Activated CD8-positive, alpha-beta memory T cell treated with anti-CD3 and anti-CD28 coated beads for 1 hour (primary cell): ENCODE results near the gene PDE3B.
"Not testable (repeated sequence)": the region's sequence is repeated elsewhere in the genome, so short reads cannot be mapped to it uniquely, and the experiment has no call there.

Experiments used
- DNase-seq, 2 donors: peaks; one replicate each; pipeline ENCODE4 v3.0.0-alpha.2; 2020; ENCODE audit warnings: low read depth in 1 of 2; ENCODE audit errors: extremely low read depth in 1 of 2

The PDE3B gene

DNA sequence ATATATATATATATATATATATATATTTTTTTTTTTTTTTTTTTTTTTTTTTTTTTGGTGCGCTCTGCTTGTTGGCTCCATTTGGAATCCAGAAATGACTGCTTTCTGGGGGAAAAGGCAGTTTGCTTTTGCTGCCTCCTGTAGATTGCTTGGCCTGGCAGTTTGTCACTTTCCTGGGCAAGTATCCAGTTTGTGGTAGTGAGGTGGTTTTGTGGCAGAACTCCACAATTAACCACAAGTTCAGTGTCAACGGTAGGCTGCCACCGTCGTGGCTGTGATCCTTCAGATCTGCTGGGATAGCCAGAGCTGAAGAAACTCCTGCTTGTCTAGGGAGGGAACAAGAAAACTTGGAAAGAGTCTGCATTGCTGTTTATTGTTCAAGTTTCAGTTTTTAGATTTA lies 5.0 kb upstream of the PDE3B start:
- no peak for DNase-seq

- no peak for DNase-seq
Observed at GRCh38 chr11:14641801-14642200, 1.8 kb upstream of the PDE3B start.

- no peak for DNase-seq
Observed at GRCh38 chr11:14642453-14642852, 1.2 kb upstream of the PDE3B start.

DNA sequence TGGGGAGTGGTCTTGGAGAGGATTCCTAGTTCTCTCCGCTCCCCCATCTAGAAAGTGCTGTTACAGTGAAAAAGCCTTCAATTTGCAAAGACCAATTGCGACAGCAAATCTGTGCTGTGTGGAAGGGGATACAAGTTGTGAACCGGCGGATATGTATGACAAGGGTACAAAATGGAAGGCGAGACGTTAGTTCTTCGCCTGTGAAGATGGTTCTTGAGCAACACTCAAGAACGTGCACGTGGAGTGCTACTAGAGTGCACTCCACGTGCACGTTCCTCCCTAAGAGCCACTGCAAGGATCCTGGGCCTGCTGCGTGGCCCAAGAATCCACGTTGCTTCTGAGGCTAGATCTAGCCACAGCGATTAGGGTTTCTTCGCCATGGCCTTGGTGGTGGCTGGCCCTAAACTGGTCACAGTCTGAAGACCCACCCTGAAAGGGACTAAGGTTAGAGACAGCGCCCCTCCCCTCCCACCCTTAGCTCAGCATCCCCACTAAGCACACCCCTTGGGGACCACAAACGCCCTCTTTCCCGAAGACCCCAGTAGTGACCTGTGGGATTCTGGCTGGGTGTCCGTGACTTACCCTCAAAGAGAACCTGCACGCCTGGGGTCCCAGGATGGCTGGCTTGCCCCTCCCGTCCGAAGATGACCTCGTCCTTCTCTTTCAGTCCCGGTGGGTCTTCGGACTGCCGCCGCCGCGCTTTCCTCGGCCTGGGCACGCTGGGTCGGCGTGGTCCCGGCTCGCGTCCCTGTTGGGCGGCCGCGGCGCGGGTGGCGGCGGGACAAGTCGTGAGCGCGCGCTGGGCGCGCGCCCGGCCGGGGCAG lies 519 bp upstream of the PDE3B start:
- no peak for DNase-seq

DNA sequence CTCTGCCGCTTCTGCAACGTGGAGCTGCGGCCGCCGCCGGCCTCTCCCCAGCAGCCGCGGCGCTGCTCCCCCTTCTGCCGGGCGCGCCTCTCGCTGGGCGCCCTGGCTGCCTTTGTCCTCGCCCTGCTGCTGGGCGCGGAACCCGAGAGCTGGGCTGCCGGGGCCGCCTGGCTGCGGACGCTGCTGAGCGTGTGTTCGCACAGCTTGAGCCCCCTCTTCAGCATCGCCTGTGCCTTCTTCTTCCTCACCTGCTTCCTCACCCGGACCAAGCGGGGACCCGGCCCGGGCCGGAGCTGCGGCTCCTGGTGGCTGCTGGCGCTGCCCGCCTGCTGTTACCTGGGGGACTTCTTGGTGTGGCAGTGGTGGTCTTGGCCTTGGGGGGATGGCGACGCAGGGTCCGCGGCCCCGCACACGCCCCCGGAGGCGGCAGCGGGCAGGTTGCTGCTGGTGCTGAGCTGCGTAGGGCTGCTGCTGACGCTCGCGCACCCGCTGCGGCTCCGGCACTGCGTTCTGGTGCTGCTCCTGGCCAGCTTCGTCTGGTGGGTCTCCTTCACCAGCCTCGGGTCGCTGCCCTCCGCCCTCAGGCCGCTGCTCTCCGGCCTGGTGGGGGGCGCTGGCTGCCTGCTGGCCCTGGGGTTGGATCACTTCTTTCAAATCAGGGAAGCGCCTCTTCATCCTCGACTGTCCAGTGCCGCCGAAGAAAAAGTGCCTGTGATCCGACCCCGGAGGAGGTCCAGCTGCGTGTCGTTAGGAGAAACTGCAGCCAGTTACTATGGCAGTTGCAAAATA lies 816 bp downstream of the PDE3B start:
- DNase-seq, result peak in 1 of 2 donors; percentile 19

DNA sequence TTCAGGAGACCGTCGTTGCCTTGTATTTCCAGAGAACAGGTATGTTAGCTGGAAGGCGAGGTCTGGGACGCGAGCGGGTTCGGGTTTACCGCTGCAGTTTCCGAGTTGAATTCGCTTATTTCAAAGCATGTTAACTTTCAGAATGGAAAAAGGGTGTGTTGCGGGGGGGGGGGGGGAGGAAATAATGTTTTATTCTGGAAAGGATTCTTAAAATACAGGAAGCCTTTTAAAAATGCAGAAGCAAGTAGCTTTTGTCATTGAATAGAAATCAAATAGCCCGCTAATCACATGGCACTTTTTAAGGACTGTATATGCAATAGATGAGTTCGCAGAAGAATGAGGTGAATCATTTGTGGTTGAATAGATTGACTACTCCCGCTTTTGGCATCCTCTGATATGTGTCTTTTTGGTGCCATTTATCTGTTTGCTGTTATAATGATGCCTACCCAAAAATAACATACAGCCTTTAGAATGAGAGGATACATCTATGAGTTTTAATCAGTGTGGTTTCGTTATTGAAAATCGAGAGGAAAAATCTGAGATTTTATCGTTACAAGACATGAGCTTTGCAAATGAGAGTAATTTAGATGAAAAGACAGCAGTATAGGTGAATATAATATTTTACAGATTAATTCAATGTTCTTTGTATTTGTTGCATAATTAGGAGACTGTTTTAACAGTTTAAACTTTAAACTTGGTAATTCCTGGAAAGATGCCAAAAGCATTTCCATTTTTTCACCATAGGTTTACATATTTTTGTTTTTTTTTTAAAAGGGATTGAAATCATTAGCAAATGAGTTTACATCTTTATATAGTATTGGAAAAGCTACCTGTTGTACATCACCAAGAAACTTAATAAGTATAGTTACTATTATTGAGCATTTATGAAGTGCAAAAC lies 1.7 kb downstream of the PDE3B start:
- DNase-seq, result peak in 1 of 2 donors; percentile 24

- no peak for DNase-seq
Observed at GRCh38 chr11:14645985-14646900, 2.6 kb downstream of the PDE3B start.

GRCh38 chr11:14650064-14650463 lies 6.5 kb downstream of the PDE3B start:
- no peak for DNase-seq

- no peak for DNase-seq
Observed at GRCh38 chr11:14653090-14653489, 9.5 kb downstream of the PDE3B start.

DNA sequence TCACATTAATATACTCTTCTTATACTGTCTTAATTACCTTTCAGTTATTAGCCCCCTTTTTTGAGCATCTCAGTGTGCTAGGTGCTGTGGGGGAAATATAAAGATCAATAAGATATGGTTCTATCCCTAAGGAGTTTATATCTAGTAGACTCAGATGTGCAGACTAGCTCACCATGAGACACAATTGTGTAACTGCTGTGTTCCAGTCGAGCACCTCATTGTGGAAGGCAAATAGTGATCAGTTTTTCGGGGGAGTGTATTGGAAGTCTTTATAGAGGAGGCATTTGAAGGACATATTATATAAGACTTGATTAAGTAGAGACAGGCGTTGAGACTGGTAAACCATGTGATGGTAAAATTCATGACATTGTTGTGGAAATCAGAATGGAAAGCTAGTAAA lies 11.8 kb downstream of the PDE3B start:
- DNase-seq, result no peak

DNA sequence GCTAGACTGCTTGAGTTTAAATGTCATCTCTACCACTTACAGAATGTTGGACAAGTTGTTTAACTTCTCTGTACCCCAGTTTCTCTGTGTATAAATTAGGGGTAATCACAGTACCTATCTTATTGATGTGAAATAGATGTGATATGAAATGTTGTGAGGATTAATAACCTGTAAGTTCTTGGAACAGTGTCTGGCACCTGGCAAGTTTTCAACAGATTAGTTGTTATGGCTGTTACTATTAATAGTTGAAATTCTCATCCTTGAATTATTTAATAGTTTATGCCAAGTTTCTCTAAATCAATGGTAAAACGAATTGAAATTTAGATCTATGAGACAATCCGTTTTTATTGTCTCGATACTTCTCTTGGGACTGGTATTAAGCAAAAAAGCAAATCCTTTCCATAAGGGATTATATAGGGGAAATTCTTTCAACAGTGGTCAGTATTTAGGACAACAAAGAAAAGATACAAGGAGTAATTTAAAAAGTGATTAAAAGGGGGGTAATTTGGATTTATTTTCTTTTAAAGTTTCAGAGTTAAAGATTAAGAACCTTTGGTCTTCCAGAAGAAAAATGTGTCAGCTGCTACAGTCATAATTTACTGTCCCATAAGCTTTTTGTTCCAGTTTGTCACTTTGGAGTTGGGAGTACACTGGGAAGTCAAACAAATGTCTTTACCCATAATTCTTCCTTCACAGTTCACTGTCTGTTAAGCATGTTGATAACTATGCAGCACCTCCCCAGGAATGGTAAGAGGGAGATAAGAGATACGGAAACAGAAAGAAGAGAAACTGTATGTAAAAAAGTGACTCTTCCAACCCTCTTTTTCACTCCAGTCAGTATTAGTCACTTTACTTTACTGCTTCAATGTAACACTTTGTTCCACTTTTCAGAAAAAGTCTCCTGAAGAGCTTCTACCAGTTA lies 13.2 kb downstream of the PDE3B start:
- DNase-seq, result no peak

DNA sequence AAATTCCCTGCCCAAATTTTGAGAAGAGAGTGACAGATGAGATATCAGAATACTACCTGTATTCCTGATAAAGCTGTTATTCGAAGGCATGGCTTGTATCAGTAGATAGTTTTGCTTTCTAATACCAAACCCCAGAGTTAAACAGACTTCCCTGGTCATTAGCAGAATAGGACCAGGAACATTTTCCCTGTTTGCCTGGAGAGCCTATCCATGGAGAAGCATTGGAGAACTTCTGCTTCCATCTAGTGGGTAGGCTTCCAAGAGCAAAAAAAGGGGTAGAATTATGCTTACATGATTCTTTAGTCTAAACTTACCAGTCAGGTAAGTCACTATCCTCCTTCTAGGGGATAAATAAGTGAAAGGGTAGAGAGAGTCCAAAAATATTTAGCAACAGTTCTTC lies 14.2 kb downstream of the PDE3B start:
- no peak for DNase-seq

DNA sequence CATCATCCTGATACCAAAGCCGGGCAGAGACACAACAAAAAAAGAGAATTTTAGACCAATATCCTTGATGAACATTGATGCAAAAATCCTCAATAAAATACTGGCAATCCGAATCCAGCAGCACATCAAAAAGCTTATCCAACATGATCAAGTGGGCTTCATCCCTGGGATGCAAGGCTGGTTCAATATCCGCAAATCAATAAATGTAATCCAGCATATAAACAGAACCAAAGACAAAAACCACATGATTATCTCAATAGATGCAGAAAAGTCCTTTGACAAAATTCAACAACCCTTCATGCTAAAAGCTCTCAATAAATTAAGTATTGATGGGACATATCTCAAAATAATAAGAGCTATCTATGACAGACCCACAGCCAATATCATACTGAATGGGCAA lies 21.3 kb downstream of the PDE3B start:
- DNase-seq, result not testable (repeated sequence)

DNA sequence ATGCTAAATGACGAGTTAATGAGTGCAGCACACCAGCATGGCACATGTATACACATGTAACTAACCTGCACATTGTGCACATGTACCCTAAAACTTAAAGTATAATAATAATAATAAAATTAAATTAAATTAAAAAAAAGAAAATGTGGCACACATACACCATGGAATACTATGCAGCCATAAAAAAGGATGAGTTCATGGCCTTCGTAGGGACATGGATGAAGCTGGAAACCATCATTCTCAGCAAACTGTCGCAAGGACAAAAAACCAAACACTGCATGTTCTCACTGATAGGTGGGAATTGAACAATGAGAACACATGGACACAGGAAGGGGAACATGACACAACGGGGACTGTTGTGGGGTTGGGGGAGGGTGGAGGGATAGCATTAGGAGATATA lies 23.7 kb downstream of the PDE3B start:
- DNase-seq, result not testable (repeated sequence)

GRCh38 chr11:14668731-14669301 lies 25.2 kb downstream of the PDE3B start:
- DNase-seq, result no peak

DNA sequence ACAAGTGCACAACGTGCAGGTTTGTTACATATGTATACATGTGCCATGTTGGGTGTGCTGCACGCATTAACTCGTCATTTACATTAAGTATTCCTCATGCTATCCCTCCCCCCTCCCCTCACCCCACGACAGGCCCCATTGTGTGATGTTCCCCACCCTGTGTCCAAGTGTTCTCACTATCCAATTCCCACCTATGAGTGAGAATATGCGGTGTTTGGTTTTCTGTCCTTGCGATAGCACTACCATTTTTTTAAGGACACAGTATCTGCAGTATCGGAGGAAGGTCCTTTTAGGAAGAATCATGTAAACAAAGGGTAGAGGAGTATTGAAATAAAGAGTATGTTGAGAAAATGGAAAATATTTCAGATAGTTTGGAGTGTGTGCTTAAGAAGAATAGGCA lies 25.9 kb downstream of the PDE3B start:
- no peak for DNase-seq

DNA sequence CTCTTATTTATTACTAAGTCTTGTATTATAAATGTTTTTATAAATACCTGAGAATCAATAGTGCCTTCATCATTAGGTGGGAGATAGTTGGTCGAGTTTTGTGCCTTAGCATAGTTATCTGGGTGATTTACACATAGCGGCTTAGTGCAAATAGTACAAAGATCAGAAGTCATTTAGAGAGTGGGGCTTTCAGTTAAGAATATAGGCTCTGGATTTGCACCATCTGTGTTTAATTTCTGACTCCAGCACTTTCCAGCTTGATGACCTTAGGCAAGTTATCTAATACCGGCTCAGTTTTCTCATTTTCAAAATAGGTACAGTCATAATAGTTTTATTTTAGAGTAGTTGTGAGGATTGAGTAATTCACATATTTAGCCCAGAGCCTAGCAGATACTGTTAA lies 26.4 kb downstream of the PDE3B start:
- no peak for DNase-seq

DNA sequence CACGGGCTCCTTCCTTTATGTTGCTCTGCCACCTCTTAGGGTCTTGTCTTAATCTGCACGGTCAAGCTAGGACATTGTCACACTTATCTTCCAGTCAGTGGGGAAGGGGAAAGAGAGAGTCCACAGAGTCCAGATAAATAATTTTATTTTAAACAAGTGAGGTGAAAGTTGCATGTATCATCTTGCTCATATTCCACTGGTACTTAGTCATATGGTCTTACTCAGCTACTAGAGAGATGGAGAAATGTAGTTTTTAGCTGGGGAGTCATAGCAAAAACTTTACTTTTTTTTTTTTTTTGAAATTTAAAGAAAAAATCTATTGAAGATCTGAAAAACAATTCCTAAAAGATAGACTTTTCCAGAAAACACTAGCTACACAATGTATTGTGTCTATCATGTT lies 29.0 kb downstream of the PDE3B start:
- DNase-seq, result no peak

DNA sequence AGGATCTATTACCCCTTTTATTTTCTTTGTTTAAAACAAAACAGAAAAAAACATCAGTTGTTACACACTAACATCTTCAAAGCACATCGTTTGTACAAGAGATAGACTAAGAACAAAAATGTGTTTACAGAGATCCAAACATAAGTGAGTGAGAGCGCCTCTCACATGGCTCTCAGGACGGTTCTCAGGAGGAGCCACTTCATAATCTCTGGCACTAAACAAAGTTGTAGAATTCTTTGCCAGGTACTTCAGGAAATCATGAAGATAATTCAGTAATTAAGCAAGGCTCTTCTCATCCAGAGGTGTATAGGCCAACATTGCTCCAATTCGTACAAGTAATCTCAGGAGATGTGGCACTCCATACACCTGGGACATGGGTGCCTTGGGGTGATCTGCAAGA lies 29.8 kb downstream of the PDE3B start:
- DNase-seq, result no peak
